H9 (cell line): ENCODE results near the gene RTP3. TPM values are rescaled to one million over a fixed set of nuclear protein-coding genes. Genes with fewer than 3 reads are reported as not detected.

Source experiments
- DNase-seq: peaks from one replicate; pipeline ENCODE4 v3.0.0-alpha.2; 2017
- H2AFZ ChIP-seq: one replicate; pipeline ENCODE4 v1.6.1; 2013; ENCODE audit warnings: mild to moderate bottlenecking, low read length, control low read depth, moderate library complexity
- H2AK5ac ChIP-seq: 2 replicates; pipeline ENCODE4 v1.6.1; 2013; ENCODE audit warnings: low read length, control low read depth, mixed read lengths; ENCODE audit not compliant: insufficient read length
- H2BK120ac ChIP-seq: one replicate; pipeline ENCODE4 v1.6.1; 2013; ENCODE audit warnings: low read depth, mild to moderate bottlenecking, low read length, control low read depth, inconsistent platforms; ENCODE audit not compliant: poor library complexity, severe bottlenecking
- H2BK12ac ChIP-seq: 2 replicates; pipeline ENCODE4 v1.6.1; 2013; ENCODE audit warnings: low read length, control low read depth, mixed read lengths, low read depth; ENCODE audit not compliant: insufficient read length
- H2BK15ac ChIP-seq: 2 replicates; pipeline ENCODE4 v1.6.1; 2013; ENCODE audit warnings: low read depth, low read length, control low read depth
- H2BK20ac ChIP-seq: one replicate; pipeline ENCODE4 v1.6.1; 2013; ENCODE audit warnings: low read depth, mild to moderate bottlenecking, low read length, control low read depth, inconsistent platforms; ENCODE audit not compliant: poor library complexity, severe bottlenecking
- H2BK5ac ChIP-seq: 2 replicates; pipeline ENCODE4 v1.6.1; 2013; ENCODE audit warnings: low read length, control low read depth, mixed read lengths; ENCODE audit not compliant: insufficient read length
- H3K14ac ChIP-seq: 2 replicates; pipeline ENCODE4 v1.6.1; 2013; ENCODE audit warnings: low read length, control low read depth; ENCODE audit not compliant: insufficient read depth
- H3K18ac ChIP-seq: 2 replicates; pipeline ENCODE4 v1.6.1; 2013; ENCODE audit warnings: low read depth, mild to moderate bottlenecking, mixed read lengths, low read length, control low read depth; ENCODE audit not compliant: insufficient read length
- H3K23ac ChIP-seq: 2 replicates; pipeline ENCODE4 v1.6.1; 2013; ENCODE audit warnings: low read length, control low read depth, mixed read lengths, low read depth; ENCODE audit not compliant: insufficient read length
- H3K23me2 ChIP-seq: 2 replicates; pipeline ENCODE4 v1.6.1; 2013; ENCODE audit warnings: low read depth, mild to moderate bottlenecking, mixed read lengths, low read length, control low read depth; ENCODE audit not compliant: insufficient read length, poor library complexity, severe bottlenecking
- H3K27ac ChIP-seq: 2 replicates; pipeline ENCODE4 v1.5.1; 2013; ENCODE audit warnings: low read length, control low read depth, mixed read lengths, low read depth; ENCODE audit not compliant: insufficient read length
- H3K27me3 ChIP-seq: 2 replicates; pipeline ENCODE4 v1.6.1; 2013; ENCODE audit warnings: low read length, control low read depth, inconsistent platforms; ENCODE audit not compliant: insufficient read depth
- H3K4ac ChIP-seq: 2 replicates; pipeline ENCODE4 v1.6.1; 2013; ENCODE audit warnings: low read depth, mild to moderate bottlenecking, control low read depth, inconsistent platforms, low read length, moderate library complexity
- H3K4me1 ChIP-seq: 2 replicates; pipeline ENCODE4 v1.6.1; 2013; ENCODE audit warnings: low read length, control low read depth, inconsistent platforms; ENCODE audit not compliant: insufficient read depth
- H3K4me2 ChIP-seq: 2 replicates; pipeline ENCODE4 v1.6.1; 2013; ENCODE audit warnings: low read length, control low read depth, mixed read lengths; ENCODE audit not compliant: insufficient read length, insufficient read depth
- H3K56ac ChIP-seq: 2 replicates; pipeline ENCODE4 v1.6.1; 2013; ENCODE audit warnings: low read depth, mild to moderate bottlenecking, mixed read lengths, low read length, control low read depth; ENCODE audit not compliant: insufficient read length
- H3K79me1 ChIP-seq: 2 replicates; pipeline ENCODE4 v1.6.1; 2013; ENCODE audit warnings: low read depth, mild to moderate bottlenecking, moderate library complexity, low read length, control low read depth, inconsistent platforms; ENCODE audit not compliant: insufficient read depth, poor library complexity, severe bottlenecking
- H3K79me2 ChIP-seq: 2 replicates; pipeline ENCODE4 v1.6.1; 2013; ENCODE audit warnings: low read length, control low read depth, inconsistent platforms; ENCODE audit not compliant: insufficient read depth
- H3K9ac ChIP-seq: 2 replicates; pipeline ENCODE4 v1.6.1; 2013; ENCODE audit warnings: low read length, control low read depth, mixed read lengths; ENCODE audit not compliant: insufficient read length; ENCODE audit errors: extremely low read depth
- H3K9me3 ChIP-seq: one replicate; pipeline ENCODE4 v1.6.1; 2013; ENCODE audit warnings: low read depth, low read length, inconsistent platforms; ENCODE audit not compliant: control insufficient read depth
- H3T11ph ChIP-seq: one replicate; pipeline ENCODE4 v1.6.1; 2013; ENCODE audit warnings: mild to moderate bottlenecking, low read length, control low read depth, inconsistent platforms
- H4K20me1 ChIP-seq: one replicate; pipeline ENCODE4 v1.6.1; 2013; ENCODE audit not compliant: control insufficient read depth, insufficient read length, insufficient read depth
- H4K5ac ChIP-seq: 2 replicates; pipeline ENCODE4 v1.6.1; 2013; ENCODE audit warnings: low read depth, mild to moderate bottlenecking, mixed read lengths, low read length, control low read depth; ENCODE audit not compliant: insufficient read length
- H4K8ac ChIP-seq: replicated peaks from 2 replicates; pipeline ENCODE4 v1.6.1; 2013; ENCODE audit warnings: low read length, control low read depth, mixed read lengths, low read depth; ENCODE audit not compliant: insufficient read length
- H4K91ac ChIP-seq: 2 replicates; pipeline ENCODE4 v1.6.1; 2013; ENCODE audit warnings: low read depth, mild to moderate bottlenecking, moderate library complexity, mixed read lengths, low read length, control low read depth; ENCODE audit not compliant: insufficient read length
- H3K27ac Mint-ChIP-seq, 3 experiments: 2 replicates in 2 of 3; 3 replicates in 1 of 3; pipeline ENCODE4 v1.8.0; 2020 to 2021; ENCODE audit warnings: mixed read lengths in 3 of 3, mild to moderate bottlenecking in 1 of 3, moderate library complexity in 1 of 3
- H3K27me3 Mint-ChIP-seq: 2 replicates; pipeline ENCODE4 v1.8.0; 2021; ENCODE audit warnings: low read depth, mild to moderate bottlenecking, moderate library complexity, mixed read lengths
- H3K36me3 Mint-ChIP-seq, 3 experiments: 2 replicates in 2 of 3; 3 replicates in 1 of 3; pipeline ENCODE4 v1.8.0; 2020 to 2021; ENCODE audit warnings: low read depth in 3 of 3, mixed read lengths in 3 of 3; ENCODE audit not compliant: insufficient read depth in 1 of 3
- H3K4me1 Mint-ChIP-seq, 2 experiments: 2 replicates each; pipeline ENCODE4 v1.8.0; 2020; ENCODE audit warnings: mixed read lengths in 2 of 2
- H3K4me3 Mint-ChIP-seq, 2 experiments: 2 replicates in 1 of 2; 3 replicates in 1 of 2; pipeline ENCODE4 v1.8.0; 2020 to 2021; ENCODE audit warnings: mild to moderate bottlenecking in 2 of 2, mixed read lengths in 2 of 2, moderate library complexity in 1 of 2
- H3K9me3 Mint-ChIP-seq, 2 experiments: 2 replicates in 1 of 2; 3 replicates in 1 of 2; pipeline ENCODE4 v1.8.0; 2020; ENCODE audit warnings: mild to moderate bottlenecking in 2 of 2, mixed read lengths in 2 of 2, moderate library complexity in 1 of 2
- CTCF ChIP-seq: fragments of 200-600 bp; sonication (generic); conservative IDR thresholded peaks from 3 replicates; pipeline ENCODE4 v1.8.0; 2021; ENCODE audit warnings: antibody characterized with exemption, mild to moderate bottlenecking
- WGBS: extraction: QIAGEN DNeasy Blood & Tissue Kit; methylation state at CpG from one replicate; pipeline ENCODE4 v1.1.7; 2013; ENCODE audit warnings: missing lambda C conversion rate, low lambda C conversion rate, mixed read lengths; ENCODE audit not compliant: insufficient read length; ENCODE audit errors: extremely low coverage; 5-methylcytosine and 5-hydroxymethylcytosine counted together
- total RNA-seq: library from RNA; stranded (reverse); gene quantifications from 2 replicates; pipeline ENCODE4 v1.2.1, GENCODE V29; 2021

The RTP3 gene
- total RNA-seq, 1 experiment from 2014 or later: not detected

DNA sequence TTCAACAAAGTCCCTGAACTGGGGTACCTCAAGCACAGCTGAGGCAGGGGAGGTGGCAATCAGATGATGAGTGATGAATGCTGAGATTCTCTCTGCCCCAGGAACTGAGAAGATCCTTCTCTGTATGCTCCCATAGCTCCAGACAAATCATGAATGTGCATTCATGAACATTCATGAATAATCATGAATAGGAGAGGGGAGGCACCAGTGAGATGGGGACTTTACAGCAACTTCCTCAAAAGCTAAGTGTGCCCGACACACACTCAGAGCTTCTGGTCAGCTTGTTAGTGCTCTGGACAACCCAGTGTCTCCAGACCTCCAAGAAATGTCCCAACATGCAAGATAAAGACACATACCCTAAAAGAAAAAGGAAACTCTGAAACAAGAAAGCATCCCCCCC, 44.1 kb downstream of the RTP3 start:
- Histone ChIP-seq H3K9me3 (no peaks in the 10 kb centered on the region), H2AK5ac (no peak overlapping the region), H3T11ph (no peak overlapping the region), H3K14ac (no peak overlapping the region), H4K20me1 (no peaks in the 10 kb centered on the region), H4K8ac (no peak overlapping the region), H2BK20ac (no peak overlapping the region), H3K23me2 (no peaks in the 10 kb centered on the region), H2BK12ac (no peak overlapping the region), H2BK5ac (no peak overlapping the region), H3K4me2 (no peak overlapping the region), H2BK15ac (no peak overlapping the region), H2BK120ac (no peak overlapping the region), H3K23ac (no peak overlapping the region), H3K56ac (no peak overlapping the region), H3K79me1 (no peaks in the 10 kb centered on the region), H3K79me2 (no peaks in the 10 kb centered on the region), H3K27ac (no peak overlapping the region), H4K91ac (no peak overlapping the region), H2AFZ (no peak overlapping the region), H4K5ac (no peak overlapping the region), H3K18ac (no peak overlapping the region), H3K27me3 (no peaks in the 10 kb centered on the region), H3K4me1 (peaks cover 15% of the 10 kb centered on the region; the same call in 1 of the 2 replicates), H3K9ac (no peak overlapping the region), H3K4ac (no peak overlapping the region)
- H3K27me3 Mint-ChIP-seq: no peaks in the 10 kb centered on the region
- TF ChIP-seq CTCF: no peak
- DNase-seq: no peak
- H3K9me3 Mint-ChIP-seq: no peaks in the 10 kb centered on the region
- 0 out of 7 replicates have a peak, but pooled peaks cover 0 to 4% (median 0%) of the 10 kb centered on the region in 3 experiments for H3K36me3 Mint-ChIP-seq
- H3K4me1 Mint-ChIP-seq: peaks cover 53% of the 10 kb centered on the region in 2 experiments
- no CpG with 5 or more reads among the region's 1 CpG for WGBS
- no peak overlapping the region for H3K4me3 Mint-ChIP-seq
- H3K27ac Mint-ChIP-seq: no peak overlapping the region
